K562 treated with DMSO at 1 percent for 48 hours (cell line): ENCODE data around the gene PORCN. TPM values are rescaled to one million over a fixed set of nuclear protein-coding genes. Genes with fewer than 3 reads are reported as not detected.

Source experiments
- total RNA-seq: library from RNA; unstranded; fragments of 300-600 nt; gene quantifications from 2 replicates; pipeline ENCODE4 v1.2.3, GENCODE V29; 2022; ENCODE audit warnings: low replicate concordance; ENCODE audit errors: extremely low read depth

The PORCN gene
- not detected in 2 replicates for total RNA-seq

GRCh38 chrX:48508400-48509244 is at the start of gene PORCN:
TSS of gene PORCN (plus strand) at chrX:48508992. CDS start at chrX:48509821, 829 bp downstream.

GRCh38 chrX:48470110-48470832 is 38.5 kb upstream of the PORCN start, which contains the start of gene SLC38A5:
TSS of gene SLC38A5 (minus strand) at chrX:48470260. CDS start at chrX:48467924, 2,336 bp downstream.

GRCh38 chrX:48475774-48476577 is 32.8 kb upstream of the PORCN start, which contains the start of gene FTSJ1:
TSS of gene FTSJ1 (plus strand) at chrX:48476199. CDS start at chrX:48478048, 1,849 bp downstream.

GRCh38 chrX:48521353-48522243 is 12.8 kb downstream of the PORCN start, which contains the start of gene EBP:
TSS of gene EBP (plus strand) at chrX:48521808. CDS start at chrX:48523772, 1,964 bp downstream.

GRCh38 chrX:48539345-48540027 is 30.7 kb downstream of the PORCN start, which contains the start of gene TBC1D25:
TSS of gene TBC1D25 (plus strand) at chrX:48539714. CDS start at chrX:48539798, 84 bp downstream.

Other genes with a start within 250 kb of the PORCN start
- gene SSX3, start 152.3 kb upstream of the PORCN start, total RNA-seq = not detected in 2 replicates
- not detected in 2 replicates for gene SSX4, start 125.5 kb upstream of the PORCN start, total RNA-seq
- not detected in 2 replicates for gene SSX4B, start 97.0 kb upstream of the PORCN start, total RNA-seq
- not detected in 2 replicates for gene SLC38A5, start 38.7 kb upstream of the PORCN start, total RNA-seq
- not detected in 2 replicates for gene FTSJ1, start 32.8 kb upstream of the PORCN start, total RNA-seq
- gene EBP, start 12.8 kb downstream of the PORCN start, total RNA-seq = not detected in 2 replicates
- gene TBC1D25, start 30.7 kb downstream of the PORCN start, total RNA-seq = not detected in 2 replicates
- gene RBM3, start 65.5 kb downstream of the PORCN start, total RNA-seq = not detected in 2 replicates
- gene WDR13, start 88.5 kb downstream of the PORCN start, total RNA-seq = not detected in 2 replicates
- gene WAS, start 174.8 kb downstream of the PORCN start, total RNA-seq = not detected in 2 replicates
- not detected in 2 replicates for gene SUV39H1, start 187.7 kb downstream of the PORCN start, total RNA-seq